IPS-18c (cell line): ENCODE results near the gene APOL1.
"Not testable (repeated sequence)": the region's sequence is repeated elsewhere in the genome, so short reads cannot be mapped to it uniquely, and the experiment has no call there.

Experiments used
- H3K4me3 ChIP-seq: 2 replicates; pipeline ENCODE4 v1.7.0; 2013; ENCODE audit warnings: low read depth, mild to moderate bottlenecking, low read length, moderate library complexity; ENCODE audit not compliant: insufficient read depth
- H3K9me3 ChIP-seq: one replicate; pipeline ENCODE4 v1.6.1; 2013; ENCODE audit warnings: mild to moderate bottlenecking, low read length, moderate library complexity; ENCODE audit not compliant: control insufficient read depth, insufficient read depth

APOL1 gene, protein sequence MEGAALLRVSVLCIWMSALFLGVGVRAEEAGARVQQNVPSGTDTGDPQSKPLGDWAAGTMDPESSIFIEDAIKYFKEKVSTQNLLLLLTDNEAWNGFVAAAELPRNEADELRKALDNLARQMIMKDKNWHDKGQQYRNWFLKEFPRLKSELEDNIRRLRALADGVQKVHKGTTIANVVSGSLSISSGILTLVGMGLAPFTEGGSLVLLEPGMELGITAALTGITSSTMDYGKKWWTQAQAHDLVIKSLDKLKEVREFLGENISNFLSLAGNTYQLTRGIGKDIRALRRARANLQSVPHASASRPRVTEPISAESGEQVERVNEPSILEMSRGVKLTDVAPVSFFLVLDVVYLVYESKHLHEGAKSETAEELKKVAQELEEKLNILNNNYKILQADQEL

DNA sequence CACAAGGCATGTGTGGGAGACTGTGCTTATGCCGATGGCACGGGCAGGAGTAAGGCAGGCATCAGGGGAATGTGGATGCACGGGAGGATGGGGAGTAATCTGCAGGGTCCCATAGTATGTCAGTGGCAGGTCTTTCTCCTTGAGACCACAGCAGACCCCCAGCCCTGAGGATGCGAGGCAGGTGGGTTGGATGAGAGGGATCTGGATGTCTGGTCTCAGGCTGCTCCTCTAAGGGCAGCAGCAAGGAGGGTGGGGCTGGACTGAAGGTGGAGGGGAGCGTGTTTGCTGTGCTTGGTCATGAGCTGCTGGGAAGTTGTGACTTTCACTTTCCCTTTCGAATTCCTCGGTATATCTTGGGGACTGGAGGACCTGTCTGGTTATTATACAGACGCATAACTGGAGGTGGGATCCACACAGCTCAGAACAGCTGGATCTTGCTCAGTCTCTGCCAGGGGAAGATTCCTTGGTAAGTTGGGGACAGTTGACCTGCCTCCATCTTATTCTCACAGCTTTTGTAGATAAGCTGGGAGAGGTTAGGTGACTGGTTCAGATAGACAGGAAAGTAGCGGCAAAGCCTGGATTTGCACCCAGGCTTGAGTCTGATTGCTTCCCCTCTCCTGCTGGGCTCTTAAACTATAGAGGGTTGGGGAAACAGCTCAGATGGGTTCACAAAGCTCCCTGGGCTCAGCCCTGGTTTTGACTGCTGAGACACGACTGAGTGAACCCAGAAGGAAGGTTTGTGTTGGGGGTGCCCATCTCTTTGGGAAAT lies at the start of gene APOL1:
TSS of gene APOL1 (plus strand) at position 380 of the 769 bp plus-strand sequence. CDS start 1,823 bp downstream, outside the sequence.
- no peak within 1 kb of the TSS for H3K4me3 ChIP-seq

DNA sequence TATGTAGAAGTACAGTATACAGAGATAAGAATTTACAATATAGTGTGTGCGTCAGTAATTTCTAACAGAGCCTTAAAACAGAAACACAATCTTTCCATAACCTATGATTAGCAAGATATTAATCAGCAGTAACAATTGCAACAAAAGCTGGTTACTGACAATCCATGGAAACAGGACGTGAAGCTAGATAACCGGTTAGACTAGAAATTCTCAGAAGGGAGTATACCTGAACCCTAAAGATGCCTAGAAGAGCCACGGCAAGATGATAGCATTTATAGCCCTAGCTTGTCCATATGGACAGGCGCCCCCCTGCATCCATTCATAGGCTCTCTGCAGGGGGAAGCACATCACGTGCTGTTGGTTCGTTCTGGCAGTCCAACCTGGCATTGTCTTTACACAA lies 49.5 kb upstream of the APOL1 start:
- not testable (repeated sequence) for H3K4me3 ChIP-seq, H3K9me3 ChIP-seq

More for the DNA sequence above, at the start of gene APOL1:
- no peaks in the 10 kb centered on the region for H3K9me3 ChIP-seq

DNA sequence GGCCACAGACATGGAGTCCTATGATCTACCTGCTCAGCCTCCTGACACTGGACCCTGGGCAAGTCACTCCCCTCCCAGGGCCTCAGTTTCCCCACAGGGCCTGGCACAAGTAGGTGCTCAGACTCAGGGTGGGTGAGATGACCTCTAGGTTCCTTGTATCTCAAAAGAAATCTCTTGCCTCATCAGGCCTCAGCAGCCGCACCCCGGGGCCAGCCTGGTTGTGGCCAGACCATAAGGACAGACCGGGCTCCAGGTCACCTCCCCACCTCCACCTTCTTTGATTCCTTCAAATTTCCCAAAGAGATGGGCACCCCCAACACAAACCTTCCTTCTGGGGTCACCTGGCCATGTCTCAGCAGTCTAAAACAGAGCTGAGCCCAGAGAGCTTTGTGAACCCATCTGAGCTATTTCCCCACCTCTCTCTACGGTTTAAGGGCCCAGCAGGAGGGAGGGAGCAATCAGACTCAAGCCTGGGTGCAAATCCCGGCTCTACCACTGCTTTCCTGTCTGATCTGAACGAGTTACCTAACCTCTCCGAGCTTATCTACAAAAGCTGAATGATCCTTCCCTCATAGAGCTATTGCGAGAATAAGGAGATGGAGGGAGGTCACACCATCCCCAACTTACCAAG lies 48.8 kb upstream of the APOL1 start:
- Histone ChIP-seq H3K9me3 (no peaks in the 10 kb centered on the region), H3K4me3 (no peak overlapping the region)

DNA sequence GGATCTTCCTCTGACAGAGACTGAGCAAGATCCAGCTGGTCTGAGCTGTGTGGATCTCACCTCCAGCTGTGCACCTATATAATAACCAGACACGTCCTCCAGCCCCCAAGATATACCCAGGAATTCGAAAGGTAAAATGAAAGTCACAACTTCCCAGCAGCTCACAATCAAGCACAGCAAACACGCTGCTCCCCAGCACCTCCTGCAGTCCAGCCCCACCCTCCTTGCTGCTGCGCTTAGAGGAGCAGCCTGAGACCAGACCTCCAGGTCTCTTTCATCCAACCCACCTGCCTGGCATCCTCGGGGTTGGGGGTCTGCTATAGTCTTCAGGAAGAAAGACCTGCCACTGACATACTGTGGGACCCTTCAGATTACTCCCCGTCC lies 48.3 kb upstream of the APOL1 start:
- H3K9me3 ChIP-seq, result no peaks in the 10 kb centered on the region

DNA sequence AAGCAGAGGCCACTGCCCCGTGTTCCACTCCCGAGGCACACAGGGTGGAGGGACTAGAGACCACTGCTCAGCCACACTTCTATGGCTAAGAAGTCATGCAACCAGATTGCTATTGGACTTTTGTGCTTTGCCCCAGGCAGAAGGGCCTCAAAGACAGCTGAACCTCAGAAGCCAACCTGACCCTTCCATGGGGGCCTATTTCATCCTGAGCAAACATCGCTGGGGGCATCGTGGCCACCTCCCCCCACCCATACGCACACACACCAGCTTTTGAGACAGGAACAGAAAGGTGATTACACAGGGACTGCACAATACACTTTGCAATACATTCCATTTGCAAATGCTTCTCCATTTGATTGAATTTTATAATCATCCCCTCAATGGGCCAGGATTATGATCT lies 47.4 kb upstream of the APOL1 start:
- not testable (repeated sequence) for H3K4me3 ChIP-seq, H3K9me3 ChIP-seq

More for the DNA sequence above, 48.3 kb upstream of the APOL1 start:
- H3K4me3 ChIP-seq, result no peak overlapping the region

DNA sequence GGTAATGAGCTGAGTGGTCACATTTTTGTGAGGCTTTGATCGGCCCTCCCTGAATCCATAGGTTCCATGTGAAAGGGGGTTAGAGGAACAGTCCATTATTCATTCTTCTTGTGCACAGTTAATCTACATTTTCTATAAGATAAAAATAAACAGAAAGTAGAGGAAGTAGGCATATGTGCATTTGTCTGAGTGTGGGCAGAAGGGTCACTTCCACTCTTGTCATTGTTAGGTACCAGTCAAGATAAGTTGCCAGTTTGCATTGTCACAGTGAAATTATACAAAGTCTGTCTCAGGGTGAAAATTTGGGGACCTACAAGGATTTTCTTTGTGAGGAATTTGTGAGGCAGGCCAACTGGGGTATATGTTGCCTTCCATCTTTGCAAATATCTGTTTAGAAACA lies 46.7 kb upstream of the APOL1 start:
- H3K4me3 ChIP-seq, result no peak overlapping the region
- peaks cover 4% of the 10 kb centered on the region for H3K9me3 ChIP-seq

DNA sequence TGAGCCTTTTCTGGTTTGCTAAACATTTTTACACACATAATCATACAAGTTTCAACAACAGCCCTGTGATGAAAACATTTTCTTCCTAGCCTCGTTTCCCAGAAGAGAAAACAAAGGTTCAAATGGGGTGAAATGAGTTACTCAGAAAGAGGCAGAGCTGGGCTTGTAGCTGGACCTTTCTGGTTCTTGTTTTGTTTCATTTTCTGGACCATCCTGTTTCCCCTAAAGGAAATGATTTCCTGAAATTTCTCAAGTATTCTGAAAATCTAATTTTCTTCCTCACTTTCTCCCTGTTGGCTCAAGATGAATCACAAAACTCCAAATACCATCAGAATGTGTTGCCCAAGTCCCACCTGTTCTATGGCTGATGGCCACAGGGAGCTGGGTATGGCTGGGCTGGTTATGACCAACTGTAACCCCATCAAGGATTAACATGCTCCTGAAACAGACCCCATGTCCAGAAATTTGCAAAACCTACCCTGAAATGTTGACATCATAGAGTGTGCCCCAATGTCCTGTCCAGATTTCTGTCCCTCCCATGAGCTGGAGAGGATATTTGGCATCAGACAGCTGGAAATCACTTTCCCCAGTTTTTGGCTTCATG lies 44.7 kb upstream of the APOL1 start:
- Histone ChIP-seq H3K4me3 (no peak overlapping the region), H3K9me3 (peaks cover 4% of the 10 kb centered on the region)

DNA sequence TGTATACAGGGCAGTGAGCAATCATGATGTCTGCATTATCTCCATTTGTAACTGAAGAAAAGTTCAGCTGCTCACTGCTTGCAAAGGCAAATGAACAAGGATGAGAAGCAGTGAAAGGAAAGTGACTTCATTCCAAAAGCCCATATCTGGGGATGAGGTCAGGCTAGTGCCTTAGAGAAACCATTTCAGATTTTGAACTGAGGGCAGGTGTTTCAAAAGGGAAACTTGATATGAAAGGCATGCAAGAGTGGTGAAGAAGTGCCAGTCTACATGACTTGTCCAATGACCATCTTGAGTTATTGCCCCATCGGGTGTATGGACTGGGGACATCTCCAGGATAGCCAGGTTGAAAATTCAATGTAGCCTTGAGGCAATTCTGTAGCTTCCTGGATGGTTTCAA lies 44.0 kb upstream of the APOL1 start:
- H3K4me3 ChIP-seq, result no peak overlapping the region
- H3K9me3 ChIP-seq, result peaks cover 4% of the 10 kb centered on the region

DNA sequence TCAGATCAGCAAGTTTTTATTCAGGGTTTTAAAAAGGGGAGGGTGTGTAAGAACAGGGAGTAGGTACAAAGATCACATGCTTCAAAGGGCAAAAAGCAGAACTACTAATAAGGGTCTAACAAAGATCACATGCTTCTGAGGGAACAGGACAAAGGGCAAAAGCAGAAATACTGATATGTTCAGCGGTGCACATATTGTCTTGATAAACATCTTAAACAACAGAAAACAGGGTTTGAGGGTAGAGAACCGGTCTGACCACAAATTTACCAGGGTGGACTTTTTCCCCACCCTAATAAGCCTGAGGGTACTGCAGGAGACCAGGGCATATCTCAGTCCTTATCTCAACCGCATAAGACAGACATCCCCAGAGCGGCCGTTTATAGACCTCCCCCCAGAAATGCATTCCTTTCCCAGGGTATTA lies 43.4 kb upstream of the APOL1 start:
- not testable (repeated sequence) for H3K9me3 ChIP-seq, H3K4me3 ChIP-seq

DNA sequence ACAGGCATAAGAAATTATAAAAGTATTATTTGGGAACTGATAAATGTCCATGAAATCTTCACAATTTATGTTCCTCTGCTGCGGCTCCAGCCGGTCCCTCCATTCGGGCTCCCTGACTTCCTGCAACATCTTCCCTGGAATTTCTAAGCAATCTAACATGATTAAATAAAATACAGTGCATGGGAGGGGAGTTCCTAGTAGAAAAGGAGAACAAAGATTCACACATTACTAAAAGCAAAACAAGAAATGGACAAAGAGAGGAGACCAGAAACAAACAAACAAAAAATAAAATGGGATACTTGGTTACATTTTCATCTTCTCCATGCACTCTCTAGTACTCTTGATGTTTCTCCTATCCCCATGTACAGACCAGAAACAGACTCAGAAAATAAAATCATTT lies 42.7 kb upstream of the APOL1 start:
- peaks cover 4% of the 10 kb centered on the region for H3K9me3 ChIP-seq
- H3K4me3 ChIP-seq, result no peak overlapping the region

DNA sequence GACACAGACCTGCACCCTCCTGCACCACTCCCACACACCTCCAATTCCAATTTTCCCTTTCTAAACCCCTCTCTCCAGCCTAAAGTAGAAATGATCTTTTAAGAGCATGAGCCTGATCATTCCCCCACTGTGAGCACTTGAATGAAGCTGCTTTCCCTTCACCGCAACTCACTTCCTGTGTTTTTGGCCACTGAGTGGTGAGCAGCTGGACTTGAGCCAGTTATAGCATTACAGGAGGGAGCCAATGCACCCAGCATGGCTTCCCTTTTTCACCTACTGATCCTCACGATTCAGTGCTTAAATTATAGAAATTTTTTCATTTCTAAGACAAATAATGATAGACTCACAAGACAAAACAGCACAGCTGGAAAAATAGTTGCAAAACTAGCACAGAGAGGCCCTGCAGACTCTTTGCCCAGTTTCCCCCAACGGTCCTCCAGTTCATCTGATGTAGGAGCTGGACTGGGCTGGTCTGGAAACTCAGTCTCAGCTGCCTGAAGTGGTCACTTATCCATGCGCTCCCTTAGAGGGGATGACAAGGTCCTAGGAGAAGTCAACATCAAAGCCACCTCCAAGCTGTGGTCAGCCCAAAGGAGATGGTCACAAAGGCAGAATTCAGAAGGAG lies 41.6 kb upstream of the APOL1 start:
- H3K9me3 ChIP-seq, result peaks cover 4% of the 10 kb centered on the region
- no peak overlapping the region for H3K4me3 ChIP-seq

DNA sequence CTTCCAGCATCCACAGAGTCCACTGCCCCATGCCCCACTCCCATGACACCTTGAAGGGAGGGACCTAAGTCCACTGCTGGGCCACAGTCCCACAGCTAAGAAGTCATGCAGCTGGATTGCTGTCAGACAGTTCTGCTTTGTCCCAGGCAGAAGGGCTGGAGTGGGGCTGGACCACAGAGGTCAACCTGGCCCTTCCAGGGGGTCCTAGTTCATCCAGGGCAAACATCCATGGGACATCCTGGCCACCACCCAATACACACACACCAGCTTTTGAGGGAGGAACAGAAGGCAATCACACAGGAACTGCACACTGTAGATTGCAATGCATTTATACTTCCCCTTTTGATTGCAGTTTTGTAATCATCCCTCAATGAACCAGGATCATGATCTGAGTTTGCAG lies 40.0 kb upstream of the APOL1 start:
- H3K9me3 ChIP-seq, result peaks cover 4% of the 10 kb centered on the region
- H3K4me3 ChIP-seq, result no peak overlapping the region

DNA sequence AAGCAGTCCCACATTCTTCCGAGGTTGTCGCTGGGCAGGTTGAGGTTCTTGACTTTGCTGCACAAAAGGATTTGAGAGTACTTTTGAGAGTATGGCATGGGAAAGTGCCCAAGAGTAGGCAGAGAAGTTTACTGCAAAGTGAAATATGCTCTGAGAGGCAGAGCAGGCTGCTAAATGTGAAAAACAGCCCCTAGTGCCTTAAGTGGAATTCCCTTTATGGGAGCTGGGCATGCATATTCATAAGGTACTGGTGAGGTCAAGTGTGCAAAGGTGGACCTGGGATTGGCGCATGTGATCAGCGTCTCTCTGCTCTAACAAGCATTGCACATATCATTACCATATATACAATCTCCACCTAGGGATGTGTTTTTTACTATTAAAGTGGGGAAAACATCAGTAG lies 39.3 kb upstream of the APOL1 start:
- H3K4me3 ChIP-seq, result no peak overlapping the region
- peaks cover 4% of the 10 kb centered on the region for H3K9me3 ChIP-seq

DNA sequence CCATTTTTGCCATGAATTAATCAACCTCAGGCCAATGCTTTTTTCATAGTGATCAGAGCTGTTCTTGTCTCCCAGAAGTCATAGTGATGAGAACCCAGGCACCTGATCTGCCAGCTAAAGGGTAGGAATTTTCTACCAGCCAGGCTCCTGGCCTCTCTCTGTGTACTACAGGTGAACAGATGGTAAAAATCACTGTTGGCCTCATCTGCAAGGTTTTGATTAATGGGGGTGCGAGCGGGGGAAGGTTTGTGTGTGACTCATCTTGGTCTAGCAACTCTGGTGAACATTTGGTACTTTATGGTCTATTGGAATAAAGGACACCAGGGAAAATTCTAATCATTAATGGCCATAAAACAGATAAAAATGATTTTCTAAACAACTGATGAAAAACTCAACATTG lies 37.0 kb upstream of the APOL1 start:
- Histone ChIP-seq H3K4me3 (no peak overlapping the region), H3K9me3 (peaks cover 2% of the 10 kb centered on the region)

DNA sequence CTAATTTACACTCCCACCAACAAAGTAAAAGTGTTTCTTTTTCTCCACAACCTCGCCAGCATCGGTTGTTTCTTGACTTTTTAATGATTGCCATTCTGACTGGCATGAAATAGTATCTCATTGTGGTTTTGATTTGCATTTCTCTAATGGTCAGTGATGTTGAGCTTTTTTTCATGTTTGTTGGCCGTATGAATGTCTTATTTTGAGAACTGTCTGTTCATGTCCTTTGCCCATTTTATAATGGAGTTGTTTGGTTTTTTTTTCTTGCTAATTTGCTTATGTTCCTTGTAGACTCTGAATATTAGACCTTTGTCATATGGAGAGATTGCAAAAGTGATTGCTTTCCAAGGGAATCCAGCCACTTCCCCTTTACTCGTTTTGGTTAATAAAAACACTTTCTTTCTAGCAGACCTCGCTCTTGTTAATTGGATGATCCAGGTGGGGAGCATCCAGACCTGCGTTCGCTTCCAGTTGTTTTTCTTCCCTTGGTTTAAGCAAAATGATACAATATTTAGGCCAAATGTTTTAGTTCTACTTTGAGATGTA lies 34.2 kb upstream of the APOL1 start:
- no peak overlapping the region for H3K4me3 ChIP-seq

DNA sequence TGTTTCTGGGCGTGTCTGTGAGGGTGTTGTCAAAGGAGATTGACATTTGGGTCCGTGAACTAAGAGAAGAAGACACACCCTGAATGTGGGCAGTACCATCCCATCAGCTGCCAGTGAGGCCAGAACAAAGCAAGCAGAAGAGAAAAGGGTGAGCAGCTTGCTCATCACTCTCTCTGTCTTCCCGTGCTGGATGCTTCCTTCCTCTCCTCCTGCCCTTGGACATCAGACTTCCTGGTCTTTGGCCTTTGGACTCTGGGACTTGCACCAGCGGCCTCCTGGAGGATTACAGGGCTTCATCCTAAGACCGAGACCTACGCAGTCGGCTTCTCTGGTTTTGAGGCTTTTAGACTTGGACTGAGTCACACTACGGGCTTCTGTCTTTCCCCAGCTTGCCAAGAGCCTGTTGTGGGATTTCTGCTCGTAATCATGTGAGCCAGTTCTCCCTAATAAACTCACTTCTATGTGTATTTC lies 32.4 kb upstream of the APOL1 start:
- no peak overlapping the region for H3K4me3 ChIP-seq
- no peaks in the 10 kb centered on the region for H3K9me3 ChIP-seq

More for the DNA sequence above, 34.2 kb upstream of the APOL1 start:
- H3K9me3 ChIP-seq, result no peaks in the 10 kb centered on the region
